ENCODE data around the gene NOP9. TPM values are rescaled to one million over a fixed set of nuclear protein-coding genes. Genes with fewer than 3 reads are reported as not detected.

NOP9 gene
- total and polyA plus RNA-seq, 9 of the 15 experiments (the other 6 are each of a cell fraction or from before 2014, with no cell fraction given) = 1.0 to 27.9 (median 15.1) TPM

DNA sequence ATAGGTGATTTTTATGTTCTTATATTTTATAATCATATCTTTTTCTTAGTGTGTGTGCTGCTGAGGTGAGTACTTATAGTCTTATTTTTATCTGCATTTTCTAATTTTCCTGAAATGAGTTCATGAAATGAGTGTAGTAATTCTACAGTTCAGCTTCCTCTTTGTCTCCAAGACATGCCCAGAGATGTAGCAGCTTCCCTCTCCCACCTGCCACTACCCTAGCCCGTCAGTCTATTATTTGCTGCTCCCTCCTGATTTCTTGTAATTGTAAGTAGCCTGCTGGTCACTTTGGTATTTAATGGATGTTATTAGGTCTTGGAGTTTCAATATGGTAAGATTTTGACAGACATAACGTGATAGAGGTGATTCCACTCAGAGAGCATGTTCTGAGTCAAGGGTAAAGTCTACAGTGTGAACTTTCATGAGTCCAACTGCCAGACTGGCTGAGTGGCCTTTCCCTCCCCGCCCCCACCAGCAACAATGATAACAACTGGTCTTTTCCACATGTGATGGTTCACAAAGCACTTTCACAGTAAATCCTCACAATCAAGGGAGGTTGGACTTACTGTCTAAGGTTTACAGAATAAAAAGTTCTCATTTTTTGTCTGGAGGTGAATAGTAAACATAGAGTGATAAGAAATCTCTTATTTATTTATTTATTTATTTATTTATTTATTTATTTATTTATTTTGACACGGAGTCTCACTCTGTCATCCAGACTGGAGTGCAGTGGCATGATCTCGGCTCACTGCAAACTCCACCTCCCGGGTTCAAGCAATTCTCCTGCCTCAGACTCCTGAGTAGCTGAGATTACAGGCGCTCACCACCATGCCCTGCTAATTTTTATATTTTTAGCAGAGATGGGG is 44.4 kb downstream of the NOP9 start:
- no TSS peak for BruUV-seq (replicated peaks)
- in situ Hi-C loops (cut with MboI) (loop anchor here (25.0 kb wide), 1 partner anchor 343 kb away; no protein-coding TSS in a partner anchor), intact Hi-C loops (cut with micrococcal nuclease) (no loop called here)
- no peak overlapping the region for H3K9ac ChIP-seq (ENCODE audit: insufficient read depth in 1 of 2, low read depth in 2 of 2, low read length in 2 of 2)
- peak overlapping the region; percentile 22; the same call in 1 of the 2 replicates for H2AFZ ChIP-seq (ENCODE audit: low read depth, low read length)
- FAIRE-seq (peak; percentile 15), DNase-seq (ENCODE audit: extremely low read depth in 1 of 4, low spot score in 3 of 4) (no peak), ATAC-seq (peak; percentile 48; the same call in 1 of the 3 replicates)
- H3K4me3 ChIP-seq = no peak overlapping the region
- H3K36me3 ChIP-seq (ENCODE audit: control insufficient read depth, insufficient read depth, low read length) = no peaks in the 10 kb centered on the region
- no peaks in the 10 kb centered on the region for H4K20me1 ChIP-seq (replicated peaks; ENCODE audit: control insufficient read depth, insufficient read depth, low read length)
- no peaks in the 10 kb centered on the region for H3K27me3 ChIP-seq (ENCODE audit: control insufficient read depth in 2 of 2, insufficient read depth in 2 of 2, low read length in 2 of 2)
- no peak overlapping the region; the same call in 1 of the 2 replicates for H3K4me2 ChIP-seq (ENCODE audit: insufficient read depth, low read length)
- no peaks in the 10 kb centered on the region for H3K9me3 ChIP-seq (replicated peaks; ENCODE audit: control insufficient read depth, insufficient read depth, low read depth, low read length)
- CTCF ChIA-PET (ENCODE audit: low intra/inter-chr PET ratio) = no interaction called here
- no peak overlapping the region for H3K27ac ChIP-seq (ENCODE audit: extremely low read depth, low read depth, low read length)
- peaks cover 8 to 10% of the 10 kb centered on the region in 2 experiments; a peak in 3 of 5 replicates for H3K4me1 ChIP-seq (replicated peaks in 1 of 2; ENCODE audit: control insufficient read depth in 2 of 2, insufficient read depth in 2 of 2, low read length in 2 of 2)
- 29% methylated on average over 3 of the region's 7 CpGs for WGBS (ENCODE audit: insufficient coverage, low coverage, missing lambda C conversion rate)
- no peaks in the 10 kb centered on the region for H3K9me1 ChIP-seq (ENCODE audit: control insufficient read depth, insufficient read depth, low read length)
- no peaks in the 10 kb centered on the region for H3K79me2 ChIP-seq (ENCODE audit: control insufficient read depth, insufficient read depth, low read length)
- POLR2A ChIA-PET = interaction anchor here (0.6 kb wide), 1 partner anchor 28 kb away, joined by 5 read pairs; no protein-coding TSS in a partner anchor
- TF ChIP-seq ARID1B (IDR thresholded peaks at IDR 0.05) (no peak), CC2D1A (IDR thresholded peaks at IDR 0.05) (no peak), GATAD2A (IDR thresholded peaks at IDR 0.05) (no peak), CBX5 (IDR thresholded peaks at IDR 0.05; ENCODE audit: borderline replicate concordance, low read depth) (no peak), SREBF1 (IDR thresholded peaks at IDR 0.05; ENCODE audit: borderline replicate concordance, low read depth, low read length) (no peak), GABPB2 (CRISPR knock-in tag; conservative IDR thresholded peaks at IDR 0.05) (no peak), SMC3 (conservative IDR thresholded peaks at IDR 0.05; ENCODE audit: insufficient read depth, low read depth, low read length) (no peak), C11orf30 (IDR thresholded peaks at IDR 0.05; ENCODE audit: low read depth) (no peak)
- TF ChIP-seq, protein P1, sequence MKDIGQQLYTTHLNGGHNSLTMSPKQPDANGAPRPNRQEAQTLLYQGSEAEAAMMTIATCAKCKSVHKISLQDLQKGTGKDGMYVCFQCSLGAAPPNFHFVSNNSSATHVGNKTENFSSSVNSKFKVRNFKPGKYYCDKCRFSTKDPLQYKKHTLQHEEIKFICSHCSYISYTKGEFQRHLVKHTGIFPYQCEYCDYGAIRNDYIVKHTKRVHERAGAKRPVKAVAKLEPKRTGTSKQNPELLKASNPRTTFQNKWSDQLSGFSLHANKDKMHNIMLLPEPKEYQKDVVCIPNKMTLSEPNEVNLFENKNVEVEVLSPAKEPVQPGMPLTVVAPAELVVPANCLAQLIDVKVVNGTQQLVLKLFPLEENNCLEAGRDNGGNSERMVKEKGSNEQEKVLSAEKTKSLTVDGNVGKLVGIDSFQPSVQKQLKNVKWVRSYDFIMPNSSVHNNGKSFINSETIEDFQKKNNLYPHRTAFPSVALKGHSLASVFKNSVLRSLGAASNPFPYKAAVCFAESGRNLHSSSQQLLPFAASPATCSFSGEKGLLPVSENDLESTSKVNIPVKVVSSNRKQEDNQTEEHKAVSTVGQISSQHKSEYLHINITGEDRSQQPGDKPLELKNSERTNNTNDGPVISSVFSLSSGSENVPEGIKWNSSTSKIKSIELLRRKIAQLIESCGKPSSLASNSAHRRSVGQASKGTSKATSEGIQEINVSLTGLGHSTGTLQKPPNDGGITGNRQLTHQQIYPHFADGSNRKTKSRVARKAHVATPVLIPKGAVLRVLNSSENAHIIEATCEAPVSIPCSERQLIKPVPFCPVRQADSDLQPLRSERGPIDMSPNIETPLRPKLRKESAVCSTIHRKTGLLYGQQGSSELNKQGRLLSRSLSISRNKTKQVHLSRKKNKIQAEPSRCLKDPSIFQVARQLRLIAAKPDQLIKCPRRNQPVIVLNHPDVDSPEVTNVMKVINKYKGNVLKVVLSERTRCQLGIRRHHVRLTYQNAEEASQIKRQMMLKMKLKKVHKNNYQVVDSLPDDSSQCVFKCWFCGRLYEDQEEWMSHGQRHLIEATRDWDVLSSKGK (CRISPR knock-in tag; IDR thresholded peaks at IDR 0.05) = no peak
- TF ChIP-seq, protein P2, sequence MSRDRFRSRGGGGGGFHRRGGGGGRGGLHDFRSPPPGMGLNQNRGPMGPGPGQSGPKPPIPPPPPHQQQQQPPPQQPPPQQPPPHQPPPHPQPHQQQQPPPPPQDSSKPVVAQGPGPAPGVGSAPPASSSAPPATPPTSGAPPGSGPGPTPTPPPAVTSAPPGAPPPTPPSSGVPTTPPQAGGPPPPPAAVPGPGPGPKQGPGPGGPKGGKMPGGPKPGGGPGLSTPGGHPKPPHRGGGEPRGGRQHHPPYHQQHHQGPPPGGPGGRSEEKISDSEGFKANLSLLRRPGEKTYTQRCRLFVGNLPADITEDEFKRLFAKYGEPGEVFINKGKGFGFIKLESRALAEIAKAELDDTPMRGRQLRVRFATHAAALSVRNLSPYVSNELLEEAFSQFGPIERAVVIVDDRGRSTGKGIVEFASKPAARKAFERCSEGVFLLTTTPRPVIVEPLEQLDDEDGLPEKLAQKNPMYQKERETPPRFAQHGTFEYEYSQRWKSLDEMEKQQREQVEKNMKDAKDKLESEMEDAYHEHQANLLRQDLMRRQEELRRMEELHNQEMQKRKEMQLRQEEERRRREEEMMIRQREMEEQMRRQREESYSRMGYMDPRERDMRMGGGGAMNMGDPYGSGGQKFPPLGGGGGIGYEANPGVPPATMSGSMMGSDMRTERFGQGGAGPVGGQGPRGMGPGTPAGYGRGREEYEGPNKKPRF (IDR thresholded peaks at IDR 0.05; ENCODE audit: low read depth, low read length) = no peak
- TF ChIP-seq, protein P3, sequence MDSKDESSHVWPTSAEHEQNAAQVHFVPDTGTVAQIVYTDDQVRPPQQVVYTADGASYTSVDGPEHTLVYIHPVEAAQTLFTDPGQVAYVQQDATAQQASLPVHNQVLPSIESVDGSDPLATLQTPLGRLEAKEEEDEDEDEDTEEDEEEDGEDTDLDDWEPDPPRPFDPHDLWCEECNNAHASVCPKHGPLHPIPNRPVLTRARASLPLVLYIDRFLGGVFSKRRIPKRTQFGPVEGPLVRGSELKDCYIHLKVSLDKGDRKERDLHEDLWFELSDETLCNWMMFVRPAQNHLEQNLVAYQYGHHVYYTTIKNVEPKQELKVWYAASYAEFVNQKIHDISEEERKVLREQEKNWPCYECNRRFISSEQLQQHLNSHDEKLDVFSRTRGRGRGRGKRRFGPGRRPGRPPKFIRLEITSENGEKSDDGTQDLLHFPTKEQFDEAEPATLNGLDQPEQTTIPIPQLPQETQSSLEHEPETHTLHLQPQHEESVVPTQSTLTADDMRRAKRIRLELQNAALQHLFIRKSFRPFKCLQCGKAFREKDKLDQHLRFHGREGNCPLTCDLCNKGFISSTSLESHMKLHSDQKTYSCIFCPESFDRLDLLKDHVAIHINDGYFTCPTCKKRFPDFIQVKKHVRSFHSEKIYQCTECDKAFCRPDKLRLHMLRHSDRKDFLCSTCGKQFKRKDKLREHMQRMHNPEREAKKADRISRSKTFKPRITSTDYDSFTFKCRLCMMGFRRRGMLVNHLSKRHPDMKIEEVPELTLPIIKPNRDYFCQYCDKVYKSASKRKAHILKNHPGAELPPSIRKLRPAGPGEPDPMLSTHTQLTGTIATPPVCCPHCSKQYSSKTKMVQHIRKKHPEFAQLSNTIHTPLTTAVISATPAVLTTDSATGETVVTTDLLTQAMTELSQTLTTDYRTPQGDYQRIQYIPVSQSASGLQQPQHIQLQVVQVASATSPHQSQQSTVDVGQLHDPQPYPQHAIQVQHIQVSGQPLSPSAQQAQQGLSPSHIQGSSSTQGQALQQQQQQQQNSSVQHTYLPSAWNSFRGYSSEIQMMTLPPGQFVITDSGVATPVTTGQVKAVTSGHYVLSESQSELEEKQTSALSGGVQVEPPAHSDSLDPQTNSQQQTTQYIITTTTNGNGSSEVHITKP (IDR thresholded peaks at IDR 0.05; ENCODE audit: partially characterized antibody) = peak; percentile 8
